Brain pericyte (primary cell): ENCODE data around the gene FAF2.
"Not testable (repeated sequence)": the region's sequence is repeated elsewhere in the genome, so short reads cannot be mapped to it uniquely, and the experiment has no call there.

ENCODE experiments used
- DNase-seq: peaks from one replicate; pipeline ENCODE4 v3.0.0-alpha.2; 2012; ENCODE audit warnings: low read depth, low spot score

FAF2 gene

DNA sequence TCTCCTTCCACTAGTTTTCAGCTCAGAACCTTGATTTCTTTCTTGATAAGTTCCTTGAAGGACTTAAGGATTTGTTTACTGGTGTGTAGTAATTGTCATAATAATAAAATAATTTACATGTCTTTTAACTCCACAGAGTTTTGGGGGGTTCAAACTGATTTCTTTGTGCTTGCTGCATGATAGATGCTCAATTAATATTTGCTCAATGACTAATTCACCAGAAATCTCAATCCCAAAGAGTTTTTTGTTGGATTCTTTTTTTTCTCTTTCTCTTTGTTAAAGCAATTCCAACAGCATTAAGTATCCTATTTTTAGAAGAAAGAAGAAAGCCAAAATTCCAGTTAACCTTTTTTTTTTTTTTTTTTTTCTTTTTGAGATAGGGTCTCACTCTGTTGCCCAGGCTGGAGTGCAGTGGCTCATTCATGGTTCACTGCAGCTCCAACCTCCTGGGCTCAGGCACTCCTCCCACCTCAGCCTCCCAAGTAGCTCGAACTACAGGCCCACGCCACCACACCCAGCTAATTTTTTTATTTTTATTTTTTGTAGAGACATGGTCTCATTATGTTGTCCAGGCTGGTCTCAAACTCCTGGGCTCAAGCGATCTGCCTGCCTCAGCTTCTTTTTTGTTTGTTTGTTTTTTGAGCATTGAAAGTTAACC lies 10.8 kb downstream of the FAF2 start:
- DNase-seq, result no peak

GRCh38 chr5:176461349-176461748 lies 13.2 kb downstream of the FAF2 start:
- no peak for DNase-seq

DNA sequence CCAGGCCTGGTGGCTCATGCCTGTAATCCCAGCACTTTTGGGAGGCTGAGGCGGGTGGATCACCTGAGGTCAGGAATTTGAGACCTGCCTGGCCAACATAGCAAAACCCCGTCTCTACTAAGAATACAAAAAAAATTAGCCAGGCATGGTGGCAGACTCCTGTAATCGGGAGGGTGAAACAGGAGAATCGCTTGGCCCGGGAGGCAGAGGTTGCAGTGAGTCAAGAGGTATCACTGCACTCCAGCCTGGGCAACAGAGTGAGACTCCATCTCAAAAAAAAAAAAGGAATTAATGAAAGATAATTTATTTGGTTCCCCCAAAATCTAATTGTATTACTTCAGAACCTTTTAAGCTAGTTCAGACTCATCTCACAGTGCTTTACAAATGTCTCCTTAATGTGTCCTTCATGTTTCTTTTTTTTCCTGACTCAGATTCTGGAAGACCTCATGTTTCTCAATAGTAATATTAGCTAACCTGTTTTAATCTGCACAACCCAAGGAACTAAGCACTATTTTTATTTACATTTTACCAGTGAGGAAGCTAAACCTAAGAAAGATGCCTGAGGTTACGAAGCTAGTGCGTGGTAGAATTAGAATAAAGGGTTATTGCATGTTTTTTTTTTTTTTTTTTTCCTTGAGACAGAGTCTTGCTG lies 15.1 kb downstream of the FAF2 start:
- DNase-seq, result no peak

DNA sequence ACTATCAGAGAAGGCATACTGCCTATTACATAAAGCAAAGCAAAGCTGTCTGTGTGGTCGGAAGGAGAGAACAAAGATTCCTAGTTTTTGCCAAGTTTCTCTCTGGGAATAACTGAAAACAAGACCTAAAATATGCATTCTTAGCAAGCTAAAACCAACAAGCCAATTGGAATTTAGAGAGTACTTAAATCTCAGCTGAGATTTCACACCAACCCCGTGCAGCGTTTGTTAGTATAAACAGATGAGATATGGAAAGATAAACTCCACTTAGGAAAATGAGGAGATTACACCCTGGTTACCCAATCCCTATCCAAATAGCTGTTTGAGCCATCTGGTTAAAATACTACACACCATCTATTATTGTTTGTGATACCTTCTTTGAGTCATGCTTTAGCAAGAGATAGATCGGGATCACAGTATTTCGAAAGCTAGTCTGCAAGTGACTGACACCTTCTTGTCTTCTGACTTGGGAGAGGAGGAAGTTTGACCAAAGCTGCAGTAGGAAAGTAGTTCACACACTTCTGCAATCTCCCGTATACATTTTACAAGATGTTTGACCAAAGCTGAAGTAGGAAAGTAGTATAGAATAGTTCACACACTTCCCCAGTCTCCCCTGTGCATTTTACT lies 18.2 kb downstream of the FAF2 start:
- no peak for DNase-seq

DNA sequence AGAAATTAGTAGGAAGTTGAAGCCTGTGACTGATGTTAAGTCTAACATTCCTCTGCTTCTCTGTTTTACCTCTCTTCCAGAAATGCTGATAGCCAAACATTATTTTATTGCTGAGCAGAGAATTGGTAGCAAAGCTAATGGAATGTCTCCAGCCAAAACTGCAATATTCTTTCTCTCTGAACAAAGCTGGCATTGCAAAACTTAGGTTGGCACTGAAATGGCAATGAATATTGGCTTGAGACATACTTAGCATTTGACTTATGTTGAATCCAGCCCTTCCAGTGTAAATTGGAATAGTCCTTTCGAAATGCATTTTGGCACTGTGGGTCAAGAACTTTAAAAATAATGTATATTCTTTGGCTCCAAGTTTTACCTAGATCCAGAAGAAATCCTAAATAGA lies 21.1 kb downstream of the FAF2 start:
- DNase-seq, result no peak

DNA sequence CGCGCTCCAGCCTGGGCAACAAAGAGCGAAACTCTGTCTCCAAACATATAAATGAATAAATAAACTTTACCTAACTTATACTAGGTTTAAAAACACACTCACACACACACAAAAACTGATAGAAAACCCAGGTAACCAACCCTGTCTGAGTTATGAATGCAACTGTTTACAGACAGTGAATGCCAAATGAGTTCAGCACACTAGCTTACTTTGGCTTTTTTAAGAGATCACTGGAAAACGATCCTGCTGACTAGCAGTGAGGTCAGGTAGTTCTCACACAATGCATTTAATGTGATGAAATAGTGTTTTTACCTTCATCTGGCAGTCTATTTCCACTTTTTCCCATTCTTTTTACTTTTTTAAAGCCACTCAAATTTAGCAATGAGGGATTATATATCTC lies 22.4 kb downstream of the FAF2 start:
- DNase-seq, result no peak

DNA sequence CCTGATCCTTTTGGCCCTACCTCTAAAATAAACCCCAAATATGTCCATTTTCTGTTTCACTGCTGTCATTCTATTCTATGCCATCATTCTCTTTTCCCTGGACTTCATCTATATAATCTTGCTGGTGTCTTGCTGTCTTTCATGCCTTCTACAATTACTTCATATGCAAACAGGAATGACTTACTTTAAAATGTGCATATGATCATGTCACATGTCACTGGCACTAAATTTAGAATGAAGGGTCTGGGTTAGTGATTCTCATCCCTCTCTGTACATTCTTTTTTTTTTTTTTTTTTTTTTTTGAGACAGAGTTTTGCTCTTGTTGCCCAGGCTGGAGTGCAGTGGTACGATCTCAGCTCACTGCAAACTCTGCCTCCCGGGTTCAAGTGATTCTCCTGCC lies 22.9 kb downstream of the FAF2 start:
- no peak for DNase-seq

GRCh38 chr5:176473335-176474006 lies 25.3 kb downstream of the FAF2 start:
- no peak for DNase-seq

DNA sequence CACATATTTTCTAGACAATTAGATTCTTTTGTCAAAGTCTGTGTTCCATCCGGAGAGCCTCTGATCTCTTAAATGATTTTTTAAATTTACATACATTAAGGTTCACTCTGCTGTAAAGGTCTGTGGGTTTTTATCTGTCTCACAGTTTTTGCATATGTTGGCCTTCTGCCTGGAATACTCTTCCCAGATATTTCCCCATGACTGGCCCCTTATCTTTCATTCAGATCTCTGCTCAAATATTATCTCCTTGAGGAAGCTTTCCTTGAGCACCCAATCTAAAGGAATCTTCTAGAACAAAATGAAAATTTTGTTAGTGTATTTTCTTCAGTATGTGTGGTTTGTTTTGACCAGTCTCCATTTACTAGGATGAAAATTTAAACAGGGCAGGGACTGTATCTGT lies 26.3 kb downstream of the FAF2 start:
- DNase-seq, result no peak

GRCh38 chr5:176481711-176482110 lies 33.5 kb downstream of the FAF2 start:
- no peak for DNase-seq

GRCh38 chr5:176485176-176485575 lies 37.0 kb downstream of the FAF2 start:
- no peak for DNase-seq

- DNase-seq, result no peak
These were observed 38.1 kb downstream of the FAF2 start for GRCh38 chr5:176486189-176486757.

DNA sequence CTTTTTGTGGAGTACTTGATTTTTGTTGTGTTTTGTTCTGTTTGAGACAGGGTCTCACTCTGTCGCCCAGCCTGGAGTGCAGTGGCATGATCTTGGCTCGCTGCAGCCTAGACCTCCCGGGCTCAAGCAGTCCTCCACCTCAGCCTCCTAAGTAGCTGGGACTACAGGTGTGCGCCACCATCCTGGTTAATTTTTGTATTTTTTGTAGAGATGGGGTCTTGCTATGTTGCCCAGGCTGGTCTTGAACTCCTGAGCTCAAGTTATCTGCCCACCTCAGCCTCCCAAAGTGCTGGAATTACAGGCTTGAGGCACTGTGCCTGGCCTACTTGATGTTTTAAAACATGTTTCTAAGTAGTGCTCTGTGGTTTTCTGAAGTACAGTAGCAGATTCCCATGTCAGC lies 39.0 kb downstream of the FAF2 start:
- not testable (repeated sequence) for DNase-seq

- DNase-seq, result no peak
These were observed 40.9 kb downstream of the FAF2 start for GRCh38 chr5:176489077-176489476.

DNA sequence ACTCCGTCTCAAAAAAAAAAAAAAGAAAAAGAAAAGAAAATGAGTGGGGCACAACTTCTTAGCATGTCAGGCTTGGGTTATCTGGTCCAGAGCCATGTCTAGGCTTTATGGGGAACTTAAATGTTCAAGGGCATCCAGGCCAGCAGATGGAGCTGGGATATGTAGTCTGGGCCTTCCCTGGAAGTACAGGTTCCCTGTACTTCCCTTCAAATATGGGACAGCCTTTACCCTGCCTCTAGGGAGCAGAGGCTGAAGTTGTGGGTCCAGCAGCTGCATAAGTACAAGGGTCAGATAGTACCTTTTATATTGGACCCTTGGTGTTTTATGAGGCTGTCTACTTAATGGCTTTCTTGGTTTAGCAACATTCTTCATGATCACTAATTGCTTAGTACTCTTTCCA lies 42.1 kb downstream of the FAF2 start:
- DNase-seq, result no peak

DNA sequence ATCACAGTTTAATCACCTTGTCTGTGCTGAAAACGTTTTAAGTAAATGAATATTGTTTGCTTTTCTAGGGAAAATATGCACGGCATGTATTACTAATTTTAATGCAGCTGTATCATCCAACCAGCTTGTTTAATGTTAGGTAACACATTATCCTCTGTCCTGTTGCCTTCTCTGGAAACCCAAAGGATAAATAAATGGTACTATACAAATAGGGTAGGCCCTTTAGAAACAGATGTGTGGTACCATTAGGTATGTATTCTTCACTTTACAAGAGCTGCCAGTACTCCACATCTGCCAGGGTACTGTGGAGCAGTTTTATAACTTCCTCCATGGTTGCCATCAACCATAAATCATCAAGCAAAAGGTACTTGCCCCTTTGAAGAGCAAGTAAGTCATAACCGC lies 42.9 kb downstream of the FAF2 start:
- no peak for DNase-seq

DNA sequence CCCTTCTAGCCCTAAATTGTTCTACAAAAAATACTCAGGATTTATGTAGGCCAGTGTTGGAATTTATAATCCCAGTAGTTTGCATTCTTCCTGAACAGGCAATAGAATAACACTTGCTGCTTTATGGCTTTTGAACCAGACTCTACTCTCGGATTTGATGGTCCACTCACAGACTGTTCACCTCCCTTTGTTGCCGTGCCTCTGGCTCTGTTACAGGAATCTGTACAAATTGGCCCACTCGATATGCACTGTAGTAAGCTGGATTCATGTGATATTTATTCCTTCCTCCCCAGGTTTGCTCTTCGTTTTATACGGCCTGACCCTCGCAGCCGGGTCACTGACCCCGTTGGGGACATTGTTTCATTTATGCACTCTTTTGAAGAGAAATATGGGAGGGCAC lies 43.7 kb downstream of the FAF2 start:
- DNase-seq, result no peak

- no peak for DNase-seq
These were observed 44.2 kb downstream of the FAF2 start for GRCh38 chr5:176492431-176492830.

DNA sequence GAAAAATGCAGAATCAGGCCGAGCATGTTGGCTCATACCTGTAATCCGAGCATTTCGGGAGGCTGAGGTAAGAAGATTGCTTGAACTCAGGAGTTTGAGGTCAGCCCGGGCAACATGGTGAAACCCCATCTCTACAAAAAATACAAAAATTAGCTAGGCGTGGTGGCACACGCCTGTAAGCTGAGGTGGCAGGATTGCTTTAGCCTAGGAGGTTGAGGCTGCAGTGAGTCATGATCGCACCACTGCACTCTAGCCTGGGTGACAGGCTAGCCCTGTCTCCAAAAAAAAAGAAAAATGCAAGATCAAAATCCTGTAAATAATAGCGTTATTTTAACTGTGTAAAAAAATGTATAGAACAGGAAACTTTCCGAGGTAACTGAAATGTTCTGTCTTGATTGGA lies 49.7 kb downstream of the FAF2 start:
- no peak for DNase-seq

- no peak for DNase-seq
These were observed 51.1 kb downstream of the FAF2 start for GRCh38 chr5:176499273-176499672.

- no peak for DNase-seq
These were observed 52.3 kb downstream of the FAF2 start for GRCh38 chr5:176500511-176500910.

GRCh38 chr5:176501333-176501732 lies 53.1 kb downstream of the FAF2 start:
- no peak for DNase-seq
